CD4-positive, alpha-beta memory T cell (primary cell): ENCODE data around the gene ICE1. TPM values are rescaled to one million over a fixed set of nuclear protein-coding genes. Genes with fewer than 3 reads are reported as not detected.

Source experiments
- CTCF ChIA-PET: fragments of 350-600 bp; sonication (Branson Sonifier 250); formaldehyde crosslinking; loops from one replicate; lab custom pipeline; 2021; ENCODE audit warnings: inconsistent platforms; ENCODE audit not compliant: partially characterized antibody; lab: Charles Lee
- POLR2A ChIA-PET: fragments of 350-600 bp; sonication (Branson Sonifier 250); formaldehyde crosslinking; loops from one replicate; lab custom pipeline; 2021; ENCODE audit not compliant: partially characterized antibody; lab: Charles Lee
- DNase-seq, 5 donors: peaks; one replicate each; pipeline versions ENCODE4 v3.0.0 to v3.0.0-alpha.2; 2020 to 2022; ENCODE audit warnings: mixed read lengths in 1 of 5
- H3K27ac ChIP-seq: one replicate; pipeline ENCODE4 v1.7.0; 2013; ENCODE audit warnings: low read depth, low read length
- H3K27me3 ChIP-seq: 2 replicates; pipeline ENCODE4 v1.7.0; 2013; ENCODE audit warnings: mild to moderate bottlenecking, low read length, moderate library complexity; ENCODE audit not compliant: insufficient read depth
- H3K36me3 ChIP-seq: 2 replicates; pipeline ENCODE4 v1.7.0; 2013; ENCODE audit warnings: mild to moderate bottlenecking, low read length, moderate library complexity; ENCODE audit not compliant: insufficient read depth
- H3K4me1 ChIP-seq: 2 replicates; pipeline ENCODE4 v1.7.0; 2013; ENCODE audit warnings: mild to moderate bottlenecking, low read length, moderate library complexity; ENCODE audit not compliant: insufficient read depth
- H3K4me3 ChIP-seq, 2 donors: one replicate each; pipeline ENCODE4 v1.7.0; 2013; ENCODE audit warnings: low read length in 2 of 2, mild to moderate bottlenecking in 1 of 2
- H3K9me3 ChIP-seq, 2 donors: one replicate each; pipeline ENCODE4 v1.7.0; 2013; ENCODE audit warnings: low read length in 2 of 2, control low read depth in 1 of 2; ENCODE audit not compliant: control insufficient read depth in 1 of 2
- H3K27ac Mint-ChIP-seq, 7 donors: one replicate each; pipeline ENCODE4 v1.8.0; 2020 to 2021; ENCODE audit warnings: mixed read lengths in 7 of 7, mild to moderate bottlenecking in 6 of 7, inconsistent platforms in 3 of 7, moderate library complexity in 3 of 7
- H3K27me3 Mint-ChIP-seq, 2 donors: one replicate each; pipeline ENCODE4 v1.8.0; 2020 to 2021; ENCODE audit warnings: mixed read lengths in 2 of 2
- H3K36me3 Mint-ChIP-seq, 2 donors: one replicate each; pipeline ENCODE4 v1.8.0; 2020 to 2021; ENCODE audit warnings: mixed read lengths in 2 of 2, inconsistent platforms in 1 of 2, mild to moderate bottlenecking in 1 of 2
- H3K4me1 Mint-ChIP-seq, 4 donors: one replicate each; pipeline ENCODE4 v1.8.0; 2020 to 2021; ENCODE audit warnings: mixed read lengths in 4 of 4, mild to moderate bottlenecking in 1 of 4
- H3K4me3 Mint-ChIP-seq, 8 donors: one replicate each; pipeline ENCODE4 v1.8.0; 2020 to 2021; ENCODE audit warnings: mixed read lengths in 8 of 8, mild to moderate bottlenecking in 7 of 8, moderate library complexity in 6 of 8, inconsistent platforms in 3 of 8
- H3K9me3 Mint-ChIP-seq, 8 donors: one replicate each; pipeline ENCODE4 v1.8.0; 2020 to 2021; ENCODE audit warnings: mixed read lengths in 8 of 8, mild to moderate bottlenecking in 5 of 8, inconsistent platforms in 3 of 8, moderate library complexity in 1 of 8
- intact Hi-C: fragments of 100-400 bp; cut with micrococcal nuclease; formaldehyde crosslinking; loops from one replicate; pipeline ENCODE4 v1.15.1; 2023
- polyA plus RNA-seq, 2 donors: library from polyadenylated mRNA; unstranded; fragments of 300-500 nt; fragmentation: Illumina TruSeq; gene quantifications; one replicate each; pipeline ENCODE4 v1.2.3, GENCODE V29; 2021
- total RNA-seq, 2 experiments: library from RNA; stranded (reverse); gene quantifications; one replicate each; pipeline ENCODE4 v1.2.3, GENCODE V29; 2021

The ICE1 gene
- total and polyA plus RNA-seq, 4 experiments from 2014 or later: 8.9 to 52.1 (median 36.4) TPM

DNA sequence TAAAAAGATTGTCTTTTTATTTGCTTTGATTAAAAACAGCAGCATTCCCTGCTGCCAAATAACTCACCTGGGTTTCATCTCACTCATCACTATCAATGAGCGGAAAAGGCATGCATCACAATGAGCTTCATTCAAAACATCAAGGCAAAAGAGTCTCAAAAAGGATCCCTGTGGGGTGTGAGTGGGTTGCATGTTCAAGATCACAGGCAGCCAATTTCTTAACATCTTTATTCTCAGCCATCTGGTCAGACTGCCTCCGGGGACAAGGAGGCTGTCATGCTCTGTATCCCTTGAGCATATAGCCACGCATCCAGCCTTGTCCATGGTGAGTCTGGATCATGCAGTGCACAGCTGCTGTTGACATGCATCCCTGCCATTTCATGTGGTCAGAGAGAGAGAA lies 117.1 kb downstream of the ICE1 start:
- ChIA-PET POLR2A (no interaction called here), CTCF (no interaction called here)
- Histone ChIP-seq H3K4me1 (no peaks in the 10 kb centered on the region), H3K36me3 (no peaks in the 10 kb centered on the region), H3K27me3 (no peaks in the 10 kb centered on the region), H3K9me3 (no peaks in the 10 kb centered on the region), H3K4me3 (no peak overlapping the region), H3K27ac (no peak overlapping the region)
- Mint-ChIP-seq H3K4me1 (no peaks in the 10 kb centered on the region), H3K36me3 (peaks cover 0 to 3% of the 10 kb centered on the region in 2 donors), H3K9me3 (no peaks in the 10 kb centered on the region), H3K27me3 (peaks cover 0 to 21% of the 10 kb centered on the region in 2 donors), H3K27ac (no peak overlapping the region), H3K4me3 (no peak overlapping the region)
- no peak for DNase-seq
- intact Hi-C loops: no loop called here
